Activated CD8-positive, alpha-beta memory T cell treated with anti-CD3 and anti-CD28 coated beads, Interleukin-2, amount 50 U/mL, for 24 hours (primary cell): Measurements from ENCODE around the gene ABCC4.

Experiments
- DNase-seq: peaks from one replicate; pipeline ENCODE4 v3.0.0-alpha.2; 2020; ENCODE audit errors: extremely low read depth

The ABCC4 gene

DNA sequence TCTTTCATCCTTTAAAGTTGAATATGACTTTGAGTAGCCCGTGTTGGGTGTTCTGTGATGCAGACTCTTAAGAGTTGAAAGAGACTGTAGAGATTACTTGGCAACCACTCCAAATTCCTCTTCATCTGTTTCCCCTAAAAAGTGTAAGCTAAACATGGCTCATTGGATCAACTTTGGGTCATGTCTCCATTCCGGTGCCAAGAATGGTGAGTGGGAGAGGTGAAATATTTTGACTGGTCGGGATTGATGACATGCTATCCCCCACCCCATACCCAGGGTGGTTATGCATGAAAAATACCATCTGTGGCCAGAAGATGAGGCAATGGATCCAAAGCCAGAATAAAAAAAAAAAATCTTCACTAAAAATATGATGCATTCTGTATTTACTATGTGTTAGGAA lies 307.6 kb downstream of the ABCC4 start:
- no peak for DNase-seq

DNA sequence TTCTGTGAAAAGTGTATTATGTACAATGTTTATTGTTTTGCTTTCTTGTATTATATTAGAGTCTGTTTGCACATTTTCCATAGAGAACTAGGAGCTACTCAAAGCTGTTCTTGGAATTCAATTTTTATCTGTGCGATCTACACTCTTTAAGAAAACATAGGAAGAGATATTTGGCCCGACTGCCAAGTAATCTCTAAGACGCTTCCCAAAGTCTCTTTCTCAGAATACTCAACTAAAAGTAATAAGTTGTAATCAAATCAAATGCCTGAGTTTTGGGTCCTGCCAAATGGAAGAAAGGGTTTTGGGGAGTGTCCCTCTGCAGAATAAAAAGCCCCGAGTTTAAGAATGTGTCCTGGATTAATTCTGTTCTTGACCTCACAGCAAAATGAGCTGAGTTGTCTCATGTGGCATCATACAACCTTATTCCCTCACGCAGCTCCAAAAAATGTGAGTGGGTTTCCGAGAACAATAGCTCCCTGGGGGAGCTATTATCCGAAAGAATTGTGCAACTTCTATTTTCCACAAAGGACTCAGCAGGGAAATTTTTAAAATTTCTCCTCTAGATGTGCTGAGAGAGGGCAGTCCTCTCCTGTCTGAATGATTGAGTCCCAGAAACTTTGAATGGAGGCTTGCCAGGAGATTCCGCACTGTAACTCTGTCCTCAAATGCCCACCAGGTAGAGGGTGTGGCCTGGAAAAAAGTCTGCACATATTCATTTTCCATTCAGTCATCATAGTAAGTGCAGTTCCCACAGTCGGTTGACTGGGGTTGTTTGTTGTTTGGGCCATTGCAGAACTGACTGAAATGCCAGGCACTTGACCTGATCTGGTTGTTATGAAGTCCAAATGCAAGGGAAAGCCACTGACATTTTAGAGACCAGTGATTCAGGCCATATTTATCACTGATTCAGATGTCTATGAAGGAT lies 309.0 kb downstream of the ABCC4 start:
- DNase-seq, result no peak

DNA sequence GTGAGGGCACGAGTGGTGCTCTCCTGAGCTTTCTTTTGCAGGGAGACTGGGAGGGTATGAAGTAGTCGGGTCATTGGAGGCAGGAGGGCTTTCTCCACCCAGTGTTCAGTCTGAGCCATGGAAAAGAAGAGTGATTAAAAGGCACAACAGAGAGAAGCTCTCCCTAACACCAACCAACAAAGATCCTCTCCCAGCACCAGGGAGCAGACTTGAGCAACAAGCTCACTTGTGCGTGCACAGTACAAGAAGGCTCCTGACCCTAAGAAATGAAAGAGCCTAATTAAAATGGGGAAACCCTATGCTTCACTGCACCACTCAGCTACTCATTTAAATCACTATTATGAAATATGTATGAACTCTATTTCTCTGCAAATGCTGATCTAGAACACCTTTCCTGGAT lies 312.6 kb downstream of the ABCC4 start:
- DNase-seq, result no peak

DNA sequence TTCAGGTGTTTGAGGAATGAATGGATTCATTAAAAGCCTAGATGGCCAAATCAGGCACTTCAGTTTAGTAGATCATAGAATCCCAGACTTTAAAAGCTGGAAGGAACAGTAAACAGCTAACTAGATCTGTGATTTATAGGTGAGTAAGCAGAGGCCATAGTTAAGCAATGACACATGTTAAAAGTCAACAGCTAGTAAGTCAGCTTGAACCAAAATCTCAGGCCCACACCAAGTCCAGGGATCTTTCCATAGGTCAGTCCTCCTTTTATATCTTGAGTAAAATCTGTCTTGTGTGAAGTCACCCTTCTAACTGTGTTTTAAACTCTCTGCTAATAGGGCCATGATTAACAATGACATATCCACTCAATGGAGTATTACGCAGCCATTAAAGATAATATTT lies 313.4 kb downstream of the ABCC4 start:
- DNase-seq, result no peak

DNA sequence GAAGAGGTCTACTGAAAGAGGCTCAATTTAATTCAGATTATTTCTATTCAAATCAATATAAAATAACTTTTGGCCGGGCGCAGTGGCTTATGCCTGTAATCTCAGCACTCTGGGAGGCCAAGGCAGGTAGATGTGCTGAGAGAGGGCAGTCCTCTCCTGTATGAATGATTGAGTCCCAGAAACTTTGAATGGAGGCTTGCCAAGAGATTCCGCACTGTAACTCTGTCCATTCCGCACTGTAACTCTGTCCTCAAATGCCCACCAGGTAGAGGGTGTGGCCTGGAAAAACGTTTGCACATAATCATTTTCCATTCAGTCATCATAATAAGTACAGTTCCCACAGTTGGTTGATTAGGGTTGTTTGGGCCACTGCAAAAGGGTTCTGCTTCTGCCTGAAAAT lies 314.2 kb downstream of the ABCC4 start:
- DNase-seq, result no peak

DNA sequence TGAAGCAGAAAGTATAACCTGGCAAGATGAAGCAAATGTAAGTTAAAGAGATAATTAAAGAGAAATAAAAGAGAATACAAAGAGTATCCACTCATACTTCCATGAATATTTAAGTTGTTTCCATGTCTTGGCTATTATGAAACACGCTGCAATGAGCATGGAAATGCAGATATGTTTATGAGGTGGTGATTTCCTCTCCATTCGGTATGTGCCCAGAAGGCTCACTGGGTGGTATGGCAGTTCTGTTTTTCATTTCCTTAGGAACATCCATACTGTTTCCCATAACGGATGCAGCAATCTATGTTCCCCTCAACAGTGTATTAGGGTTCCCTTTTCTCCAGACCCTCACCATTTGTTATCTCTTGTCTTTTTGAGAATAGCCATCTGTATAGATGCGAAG lies 316.3 kb downstream of the ABCC4 start:
- no peak for DNase-seq

DNA sequence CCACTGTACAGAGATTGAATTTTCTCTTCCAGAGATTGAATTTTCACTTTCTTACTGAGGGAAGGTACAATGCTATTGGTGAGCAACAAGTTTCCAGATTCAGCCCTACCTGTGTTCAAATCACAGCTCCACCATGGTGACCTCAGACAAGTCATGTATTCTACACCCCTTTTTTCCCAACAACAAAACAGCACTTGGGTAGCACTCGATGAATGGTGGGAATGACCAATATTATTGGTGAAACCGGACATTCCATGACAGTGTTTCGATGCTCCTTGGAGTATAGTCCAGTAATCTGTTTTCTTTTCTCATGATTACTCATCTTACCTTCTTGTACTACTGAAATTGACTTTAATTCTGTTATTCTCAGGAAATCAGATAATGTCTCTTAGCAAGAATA lies 322.7 kb downstream of the ABCC4 start:
- no peak for DNase-seq

DNA sequence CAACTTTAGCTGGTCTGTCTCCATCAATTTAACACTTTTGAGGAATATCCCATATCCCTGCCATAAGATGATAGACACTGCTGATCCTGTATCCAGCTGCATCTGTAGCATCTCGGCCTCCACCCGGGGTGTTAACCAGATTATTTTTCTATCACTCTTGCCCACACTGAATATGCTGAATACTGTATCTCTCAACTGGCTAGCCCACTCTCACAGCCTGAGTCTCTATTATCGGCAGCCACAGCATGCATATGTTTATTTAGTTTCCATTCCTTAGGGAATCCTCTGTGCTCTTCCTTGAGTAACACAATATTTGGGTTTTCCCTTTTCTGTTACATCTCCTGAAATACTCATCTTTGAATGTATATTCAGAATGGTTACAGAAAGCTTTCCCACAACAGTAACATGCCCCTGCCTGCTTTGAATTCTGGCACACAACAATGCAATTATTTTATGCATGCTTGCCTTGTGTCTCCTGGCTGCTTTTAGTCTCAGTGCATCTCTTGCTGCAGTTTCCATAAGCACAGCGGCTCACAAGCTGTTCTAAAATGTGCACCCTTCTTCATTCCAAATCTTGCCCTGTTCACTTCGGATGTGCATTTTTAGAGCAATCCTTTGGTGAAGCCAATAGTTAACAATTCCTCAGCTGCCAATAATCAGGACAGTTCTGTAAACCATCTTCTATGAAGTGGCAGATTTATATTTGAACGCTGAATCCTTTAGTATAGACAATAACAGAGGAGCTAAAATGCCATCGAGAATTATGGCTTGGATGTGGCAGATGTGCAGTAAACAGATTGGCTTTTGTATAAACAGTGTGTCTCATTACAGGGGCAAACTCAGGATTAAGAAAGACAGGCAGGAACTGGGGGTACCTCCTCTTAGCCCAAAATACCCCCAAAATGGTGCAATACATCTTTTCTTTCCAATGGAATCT lies 327.0 kb downstream of the ABCC4 start:
- DNase-seq, result no peak

DNA sequence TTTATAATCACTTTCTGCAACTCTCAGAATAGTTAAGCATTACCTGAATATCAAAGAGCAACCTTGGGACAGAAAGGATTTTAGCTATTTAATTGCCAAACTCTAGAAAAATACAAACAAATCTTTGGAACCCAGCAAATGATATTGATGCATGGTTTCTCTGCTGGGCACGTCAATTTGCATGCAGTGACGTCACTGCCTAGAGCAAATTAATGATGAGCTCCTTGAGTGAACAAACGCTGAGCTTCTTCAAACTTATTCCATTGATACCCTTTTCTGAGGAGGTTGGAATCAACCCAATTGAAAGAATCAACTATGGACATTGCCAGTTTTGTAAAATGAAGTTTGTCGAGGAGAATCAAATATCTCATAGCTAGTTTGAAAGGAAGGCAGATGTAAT lies 329.0 kb downstream of the ABCC4 start:
- DNase-seq, result no peak
